GM21515 (cell line): ENCODE data around the gene CCBE1.
A peak's percentile ranks its signal among the peaks of the same experiment; 100 is the strongest.

Experiments used
- ATAC-seq: cut with Tn5 transposase; IDR thresholded peaks from one replicate; pipeline ENCODE4 v1.9.1; 2021; ENCODE audit not compliant: unreplicated experiment

CCBE1 gene

DNA sequence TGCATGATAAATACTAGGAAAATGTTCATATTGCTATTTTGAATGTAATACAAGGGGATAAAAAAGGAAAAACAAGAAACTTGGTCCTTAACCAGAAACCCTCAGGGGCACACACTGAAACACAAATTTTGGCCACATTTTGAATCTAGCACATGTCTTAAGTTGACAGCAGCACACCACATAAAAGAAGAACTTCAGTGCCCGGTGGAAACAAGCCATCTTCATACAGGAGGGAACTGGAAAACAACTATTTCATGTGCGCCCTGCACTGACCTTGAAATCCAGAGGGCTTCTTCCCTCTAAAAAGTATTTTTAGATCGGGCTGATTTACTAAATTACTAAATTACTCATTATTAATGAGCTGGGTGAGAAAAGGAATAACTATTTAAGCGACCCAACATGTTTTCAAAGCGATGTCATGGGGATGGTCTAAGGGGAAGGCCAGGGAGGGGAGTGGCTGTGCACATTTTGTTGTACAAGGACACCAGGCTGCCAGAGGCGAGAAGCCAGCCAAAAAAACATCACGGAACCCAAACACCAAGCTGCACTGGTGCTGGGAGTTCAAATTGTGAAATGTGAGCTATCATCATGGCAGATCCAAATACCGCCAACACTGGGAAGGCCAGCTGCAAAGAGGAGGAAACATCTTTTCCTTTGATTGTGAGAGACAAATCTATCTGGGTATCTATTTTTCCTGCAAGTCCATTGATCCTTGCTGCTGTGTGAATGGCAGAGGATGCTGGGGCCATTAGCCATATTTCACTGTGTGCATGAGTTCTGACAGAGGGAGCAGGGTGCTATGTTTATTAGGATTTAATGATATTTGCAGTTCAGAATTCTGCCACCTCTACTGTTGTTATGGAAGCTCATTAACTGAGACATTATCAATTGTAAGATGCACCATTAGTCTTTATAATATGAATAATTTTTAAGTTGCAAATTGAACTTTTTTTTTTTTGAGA lies 187.5 kb downstream of the CCBE1 start:
- ATAC-seq, result no peak

DNA sequence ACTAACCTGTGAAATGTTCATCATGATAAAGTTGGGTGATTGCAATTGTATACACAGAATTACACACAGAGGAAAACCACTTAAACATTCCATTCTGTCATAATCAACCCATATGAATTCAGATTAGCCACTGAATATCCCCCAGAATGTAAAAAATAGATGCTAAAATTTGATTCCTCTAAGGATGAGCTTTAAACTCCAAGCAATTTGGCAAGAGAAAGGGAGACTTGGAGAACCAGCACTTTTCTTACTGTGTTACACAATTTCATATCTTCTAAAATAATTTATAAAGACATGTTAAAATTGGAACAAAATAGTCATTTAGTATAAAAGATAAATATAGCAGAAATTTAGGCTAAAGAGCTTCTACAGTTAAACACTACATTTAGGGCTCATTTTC lies 191.9 kb downstream of the CCBE1 start:
- no peak for ATAC-seq

DNA sequence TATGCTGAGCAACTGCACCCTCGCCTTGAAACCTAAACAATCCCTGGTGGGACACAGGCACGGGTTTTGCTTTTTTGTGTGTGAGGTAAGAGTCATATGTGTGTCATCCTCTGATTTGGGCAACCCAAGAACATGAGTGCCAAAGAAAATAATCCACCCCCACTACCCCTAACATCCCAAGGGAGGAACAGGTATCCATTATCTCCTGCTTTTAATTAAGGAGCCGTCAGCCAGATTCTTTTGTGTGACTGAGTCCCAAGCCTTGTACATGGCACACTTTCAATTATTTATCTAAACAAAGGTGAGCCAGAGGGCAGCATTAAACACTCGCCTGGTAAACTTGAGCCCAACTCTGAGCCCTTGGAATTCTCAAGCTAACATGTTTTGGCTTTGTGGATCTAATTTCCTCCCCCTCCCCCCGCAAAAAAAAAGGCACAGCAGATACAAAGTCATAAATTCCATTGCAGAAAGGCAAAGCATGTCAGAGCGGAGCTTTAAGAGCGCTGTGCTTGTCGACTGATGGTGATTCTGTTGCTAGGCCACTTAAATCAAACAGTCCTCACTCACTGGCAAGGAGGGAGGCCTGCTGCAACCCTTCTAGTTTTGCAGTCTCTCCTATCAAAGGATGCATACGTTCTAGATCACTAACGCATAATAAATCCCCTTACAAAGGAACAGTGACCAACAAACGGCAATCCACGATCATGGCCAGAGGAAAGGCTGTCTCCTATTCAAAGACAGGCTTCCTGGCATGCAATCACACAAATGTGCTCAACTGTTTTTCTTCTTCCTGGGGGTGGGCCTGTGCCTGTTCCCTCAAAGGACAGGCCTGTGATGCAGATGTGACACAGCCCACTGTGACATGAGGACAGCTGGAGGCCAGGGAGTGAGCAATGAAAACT lies 194.7 kb downstream of the CCBE1 start:
- ATAC-seq, result no peak

DNA sequence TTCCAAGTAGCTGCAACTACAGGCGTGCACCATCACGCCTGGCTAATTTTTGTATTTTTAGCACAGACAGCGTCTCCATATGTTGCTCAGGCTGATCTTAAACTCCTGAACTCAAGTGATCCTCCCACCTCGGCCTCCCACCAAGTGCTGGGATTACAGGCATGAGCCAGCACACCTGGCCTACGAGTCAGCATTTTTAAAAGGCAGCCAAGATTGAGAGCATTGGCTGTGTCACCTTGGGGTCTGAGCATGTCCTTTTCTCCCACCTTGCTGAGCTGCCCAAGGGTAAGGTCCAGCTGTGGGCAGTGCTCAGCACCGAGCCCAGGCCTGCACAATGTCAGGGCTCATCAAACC lies 195.3 kb downstream of the CCBE1 start:
- no peak for ATAC-seq

DNA sequence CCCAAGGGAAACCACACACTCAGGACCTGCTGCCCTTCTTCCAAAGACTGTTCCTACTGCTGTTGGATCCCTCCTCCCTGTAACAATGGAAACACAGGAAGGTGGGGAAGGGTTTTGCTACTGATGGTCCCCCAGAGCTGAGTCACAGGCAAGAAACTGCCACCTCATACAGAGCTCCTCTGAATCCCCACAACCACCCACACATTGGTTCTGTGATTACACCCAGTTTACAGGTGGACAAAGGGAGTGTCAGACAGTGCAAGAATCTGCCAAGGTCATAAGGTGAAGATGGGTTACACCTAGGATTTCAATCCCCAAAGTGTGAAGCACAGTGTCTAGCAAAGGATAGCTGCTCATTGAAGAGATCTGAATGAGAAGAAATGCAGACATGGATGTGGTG lies 196.5 kb downstream of the CCBE1 start:
- ATAC-seq, result no peak

DNA sequence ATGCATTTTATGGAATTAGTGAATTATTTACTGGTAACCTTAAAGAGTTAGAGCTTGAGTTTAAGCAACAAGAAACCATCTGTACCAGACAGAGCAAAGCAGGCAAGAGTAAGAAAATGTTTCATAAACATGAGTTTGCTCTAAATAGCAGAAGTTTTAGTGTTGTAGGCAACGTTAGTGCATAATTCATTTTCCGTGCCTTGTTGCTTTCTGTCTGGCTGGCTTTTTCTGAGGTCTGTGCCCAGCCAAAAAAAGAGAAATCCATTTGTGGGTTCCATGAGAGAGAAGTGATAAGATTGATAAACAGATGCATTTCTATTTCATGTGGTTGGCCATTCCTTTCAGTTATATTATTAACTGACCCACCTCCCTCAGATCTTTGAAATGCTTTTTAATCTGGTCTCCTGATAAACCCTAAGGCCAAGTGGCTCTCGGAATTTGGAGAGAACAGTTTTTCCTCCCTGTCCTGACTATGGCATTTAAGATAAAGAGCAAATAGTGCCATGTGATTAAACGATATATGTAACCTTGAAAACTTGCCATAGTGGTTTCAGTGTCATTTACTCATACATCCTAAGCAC lies 198.6 kb downstream of the CCBE1 start:
- ATAC-seq, result no peak

DNA sequence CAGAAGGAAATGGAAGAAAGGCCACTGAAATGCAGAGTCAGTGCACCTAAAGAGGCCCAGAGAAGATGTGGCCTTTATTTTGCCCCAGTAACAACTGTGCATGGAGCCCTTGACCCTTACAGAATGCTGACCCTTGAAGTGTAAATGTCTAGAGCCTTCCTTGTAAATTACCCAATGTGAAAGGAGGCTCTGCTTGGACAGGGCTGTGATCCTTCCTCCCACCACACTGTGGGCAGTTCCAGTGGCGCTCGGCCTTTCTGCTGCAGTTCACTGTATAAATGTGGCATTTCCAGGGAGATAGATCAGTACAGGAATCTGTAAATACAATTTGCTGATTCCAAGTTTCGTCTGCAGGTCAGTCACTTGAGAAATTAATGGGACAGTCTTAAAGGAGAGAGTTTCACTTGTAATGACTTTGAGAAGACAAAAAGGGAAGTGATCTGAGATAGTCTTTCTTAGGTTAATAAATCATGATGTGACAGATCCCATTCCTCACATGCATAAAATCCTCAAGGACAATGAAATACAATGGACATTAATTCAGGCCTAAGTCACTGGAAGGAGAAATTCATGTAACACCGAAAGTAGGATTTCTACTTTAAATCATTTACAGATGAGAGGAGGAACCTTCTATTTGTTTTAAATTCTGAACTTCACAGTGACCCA lies 204.3 kb downstream of the CCBE1 start:
- ATAC-seq, result no peak

DNA sequence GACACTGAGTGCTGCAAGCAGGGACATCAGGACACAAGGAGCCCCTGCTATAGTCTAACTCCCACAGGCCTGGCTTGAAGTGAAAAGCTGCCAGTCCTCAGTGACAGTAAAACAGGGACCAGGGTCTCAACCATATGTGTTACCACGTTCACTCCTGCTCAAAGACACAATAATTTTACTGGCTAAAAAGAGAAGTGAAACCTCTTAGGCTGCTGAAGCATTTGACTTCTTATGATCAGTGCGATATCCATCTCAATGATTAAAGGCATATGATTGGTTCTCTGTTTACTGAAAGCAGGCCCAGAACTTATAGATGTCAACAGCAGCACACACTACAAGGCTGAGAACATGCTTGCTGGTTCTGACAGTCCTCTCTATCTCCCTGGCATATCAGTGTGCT lies 208.3 kb downstream of the CCBE1 start:
- ATAC-seq, result peak; percentile 56

DNA sequence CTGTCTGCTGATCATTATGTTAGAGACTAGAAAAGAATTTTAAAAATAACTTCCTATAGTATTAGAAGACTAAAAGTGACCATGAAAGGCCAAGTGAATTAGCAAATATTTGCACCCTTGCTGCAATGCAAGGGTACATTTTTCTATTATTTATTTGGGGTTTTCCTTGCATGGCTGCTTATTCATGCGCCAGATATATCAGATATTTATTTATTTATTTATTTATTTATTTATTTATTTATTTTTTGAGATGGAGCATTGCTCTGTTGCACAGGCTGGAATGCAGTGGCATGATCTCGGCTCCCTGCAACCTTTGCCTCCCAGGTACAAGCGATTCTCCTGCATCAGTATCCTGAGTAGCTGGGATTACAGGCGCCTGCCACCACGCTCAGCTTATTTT lies 211.8 kb downstream of the CCBE1 start:
- no peak for ATAC-seq

DNA sequence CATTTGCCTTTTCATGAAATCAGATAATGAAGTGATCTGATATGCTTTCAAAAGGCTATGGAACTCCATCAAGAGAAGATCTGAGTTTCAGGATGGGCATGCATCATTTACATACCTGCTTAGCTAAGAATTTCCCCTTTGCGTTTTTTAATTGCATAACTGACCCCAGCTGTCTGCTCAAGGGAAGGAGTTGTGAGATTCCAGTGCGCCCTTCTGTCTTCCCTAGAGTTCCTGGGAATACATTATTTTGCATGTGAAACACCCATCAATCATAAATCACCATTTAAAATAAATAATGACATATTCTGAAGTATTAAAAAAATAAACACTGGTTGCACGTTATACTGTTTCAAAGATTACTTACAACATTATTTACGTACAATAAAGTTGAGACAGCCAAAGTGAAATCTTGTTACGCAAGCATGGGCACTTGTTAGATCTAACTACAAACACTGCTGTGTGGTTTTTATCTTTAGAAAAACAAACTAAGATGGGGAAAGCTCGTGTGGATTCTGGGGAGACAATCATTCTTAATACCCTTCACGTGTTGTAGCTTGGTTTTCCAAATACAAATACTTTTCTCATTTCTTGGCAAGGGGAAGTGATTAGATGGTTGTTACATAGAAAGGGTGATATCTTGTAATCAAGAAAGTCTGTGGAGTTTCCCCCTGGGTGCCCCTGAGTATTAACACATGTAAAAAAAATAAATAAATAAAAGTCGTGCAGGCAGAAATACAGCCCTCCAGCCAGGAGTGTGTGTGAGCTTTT lies 212.5 kb downstream of the CCBE1 start:
- ATAC-seq, result no peak

DNA sequence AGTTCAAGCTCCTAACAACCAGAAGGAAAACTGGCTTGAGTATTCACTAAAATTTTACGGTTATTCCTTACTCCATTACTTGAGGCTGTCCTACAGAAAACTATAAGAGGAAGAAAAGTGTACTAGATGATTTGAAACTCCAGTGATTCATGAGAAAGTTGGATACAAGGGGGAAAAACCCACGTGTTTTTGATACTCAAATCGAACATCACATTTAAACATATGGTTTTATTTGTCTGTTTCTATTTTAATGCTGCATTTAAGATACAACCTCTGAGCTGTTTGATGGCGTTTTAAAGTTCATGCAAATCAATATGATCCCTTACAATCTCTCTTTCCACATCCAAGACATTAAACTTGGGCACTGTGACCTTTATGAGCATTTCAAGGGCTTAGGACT lies 213.1 kb downstream of the CCBE1 start:
- ATAC-seq, result no peak

DNA sequence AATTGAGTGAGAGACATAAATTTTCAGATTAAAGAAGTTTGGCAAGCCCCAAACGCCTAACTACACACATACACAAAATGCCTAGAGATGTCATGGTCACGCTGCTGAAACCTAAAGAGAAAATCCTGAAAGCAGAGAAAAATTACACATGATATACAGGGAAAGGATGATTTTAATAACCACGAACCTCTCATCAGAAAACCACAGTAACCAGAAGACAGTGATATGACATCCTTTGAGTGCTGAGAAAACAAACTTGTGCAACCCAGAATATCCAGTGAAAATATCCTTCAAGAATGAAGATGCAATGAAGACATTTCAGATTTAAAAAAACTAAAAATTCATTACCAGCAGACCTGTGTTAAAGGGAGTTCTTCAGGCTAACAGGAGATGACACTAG lies 215.8 kb downstream of the CCBE1 start:
- ATAC-seq, result no peak

DNA sequence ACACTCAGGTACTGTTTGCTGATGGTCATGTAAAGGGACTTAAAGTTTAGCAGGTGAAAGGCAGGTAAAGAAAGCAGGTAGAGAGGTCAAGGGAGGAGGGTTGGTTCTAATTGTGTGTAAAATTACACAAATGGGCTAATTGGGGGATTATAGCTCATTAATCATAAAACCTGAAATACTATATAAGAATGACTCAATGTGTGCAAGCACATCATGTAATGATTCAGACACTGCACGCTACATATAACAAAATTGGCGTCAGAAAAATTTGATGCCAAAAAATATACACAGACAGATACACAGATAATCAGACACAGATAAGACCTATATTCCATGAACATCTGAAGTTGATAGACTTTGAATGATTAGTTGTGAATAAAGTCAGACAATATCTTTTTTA lies 217.4 kb downstream of the CCBE1 start:
- no peak for ATAC-seq

DNA sequence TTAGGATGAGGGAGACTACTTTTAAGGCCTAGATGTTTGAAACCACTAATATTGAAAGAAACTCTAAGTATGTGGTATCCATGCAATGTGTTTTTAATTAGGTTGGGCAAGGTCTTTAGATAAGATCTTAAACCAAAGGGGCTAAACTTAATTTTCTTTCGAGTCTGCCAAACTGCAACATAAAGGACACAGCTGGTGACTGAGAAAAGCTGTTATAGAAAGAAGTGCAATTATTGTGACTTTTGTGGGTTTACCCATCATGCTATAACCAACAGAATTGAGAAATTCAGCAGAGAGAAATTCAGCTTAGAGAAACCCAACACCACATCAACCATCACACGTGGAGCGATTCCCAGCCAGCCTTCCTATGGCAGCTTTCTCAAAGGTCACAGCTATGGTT lies 218.6 kb downstream of the CCBE1 start:
- ATAC-seq, result no peak

DNA sequence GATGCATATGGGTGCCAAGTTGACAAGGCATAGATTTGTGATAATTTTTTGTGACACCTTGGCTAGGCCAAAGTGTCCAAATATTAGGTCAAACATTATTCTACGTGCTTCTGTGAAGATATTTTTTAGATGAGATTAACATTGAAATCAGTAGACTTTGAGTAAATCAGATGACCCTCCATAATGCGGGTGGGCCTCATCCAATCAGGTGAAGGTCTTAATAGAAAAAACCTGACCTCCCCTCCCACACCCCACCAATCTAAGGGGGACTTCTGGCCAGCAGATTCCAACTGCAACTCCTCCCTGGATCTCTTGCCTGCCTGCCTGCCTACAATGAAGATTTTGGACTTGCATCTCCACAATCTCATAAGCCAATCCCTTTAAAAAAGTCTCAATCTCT lies 219.4 kb downstream of the CCBE1 start:
- no peak for ATAC-seq

DNA sequence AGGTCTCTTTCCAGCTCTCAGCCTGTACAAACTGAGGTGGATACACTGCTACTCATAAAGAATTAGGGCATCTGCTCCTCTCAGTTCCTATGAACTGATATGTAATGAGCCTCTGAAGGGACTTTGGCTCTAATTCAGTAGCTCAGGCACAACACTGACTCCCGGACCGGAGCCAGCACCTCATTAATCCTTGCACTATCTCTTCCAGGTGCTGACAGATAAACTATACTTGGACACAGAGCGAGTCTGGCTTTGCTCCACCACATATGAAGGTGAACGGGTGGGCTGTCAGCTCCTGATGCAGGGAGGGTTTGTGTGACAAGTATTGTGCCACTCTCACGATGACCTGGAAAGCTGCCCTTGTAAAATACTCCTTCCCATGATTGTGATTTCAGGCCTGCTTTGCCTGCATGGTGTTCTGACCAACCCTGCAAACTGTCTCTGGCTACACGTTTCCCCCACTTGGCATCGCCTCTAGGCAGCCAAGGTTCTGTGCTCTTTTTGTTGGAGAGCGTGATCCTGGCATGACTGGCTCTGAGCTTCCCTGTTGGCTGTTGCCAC lies 226.6 kb downstream of the CCBE1 start:
- ATAC-seq, result no peak

DNA sequence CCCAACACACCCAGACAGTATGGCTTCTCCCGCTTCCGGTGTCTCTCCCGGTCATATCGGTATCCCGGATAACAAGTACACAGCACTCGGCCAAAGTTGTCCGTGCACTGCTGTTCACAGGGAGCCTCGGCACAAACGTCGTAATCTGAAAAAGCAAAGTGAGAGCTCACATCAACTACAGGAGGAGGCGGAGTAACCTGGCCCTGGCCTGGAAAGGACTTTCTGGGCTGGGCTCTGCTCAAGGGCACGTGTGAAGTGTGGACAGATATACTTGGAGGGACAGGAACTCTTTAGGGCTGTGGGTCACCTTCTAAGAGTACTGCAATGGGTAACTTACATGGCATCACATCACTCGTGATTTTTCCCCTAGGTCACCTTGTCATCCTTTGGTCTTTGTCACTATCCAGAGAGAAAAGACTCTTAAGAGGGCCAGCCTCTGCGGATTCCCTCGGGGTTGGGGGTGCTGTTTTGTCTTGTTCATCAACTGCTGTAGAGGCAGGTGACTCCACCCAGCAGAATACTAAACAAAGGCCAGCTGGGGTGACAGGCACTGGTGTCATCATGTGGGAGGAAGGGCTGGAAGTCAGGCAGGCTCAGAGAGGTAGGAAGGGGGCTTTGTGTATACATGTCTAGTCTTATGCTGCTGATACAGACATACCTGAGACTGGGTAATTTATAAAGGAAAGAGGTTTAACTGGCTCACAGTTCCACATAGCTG lies 227.6 kb downstream of the CCBE1 start:
- ATAC-seq, result no peak

DNA sequence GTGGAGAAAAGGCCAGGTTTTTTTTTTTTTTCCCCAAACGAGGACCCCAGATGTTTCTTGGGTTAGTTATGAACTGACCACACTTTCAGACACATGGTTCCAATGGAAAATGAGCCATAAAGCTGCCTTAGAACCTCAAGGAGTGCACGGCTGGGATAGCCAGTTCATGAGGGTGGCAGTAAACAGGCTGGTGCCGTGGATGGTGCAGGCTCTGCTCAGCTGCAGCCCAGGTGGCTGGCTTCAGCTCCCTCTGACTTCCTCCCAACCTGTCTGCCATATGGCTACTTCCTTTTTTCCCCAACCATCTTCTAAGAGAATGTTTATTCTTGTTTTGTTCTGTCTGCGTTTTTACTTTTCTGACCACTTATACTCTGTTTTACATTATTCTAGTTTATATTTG lies 228.4 kb downstream of the CCBE1 start:
- ATAC-seq, result no peak

DNA sequence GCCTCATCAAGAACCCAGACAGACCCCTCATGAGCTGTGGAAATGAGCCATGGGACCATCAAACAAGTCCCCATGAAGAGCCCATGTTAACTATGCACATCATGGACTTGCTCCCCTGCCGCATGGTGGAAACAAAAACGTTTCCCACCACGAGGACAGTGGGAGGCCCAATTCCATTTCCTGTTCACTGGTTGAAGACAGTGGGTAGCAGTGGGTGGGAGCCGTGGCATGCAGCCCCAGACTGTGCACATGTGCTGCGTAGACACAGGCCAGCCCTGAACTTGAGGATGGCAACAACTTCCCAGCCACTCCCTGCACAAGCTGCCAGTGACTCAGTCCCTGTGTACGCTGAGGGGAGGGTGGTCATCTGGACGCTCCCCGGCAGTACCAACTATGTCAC lies 229.7 kb downstream of the CCBE1 start:
- no peak for ATAC-seq
